Activated B cell treated with CpG ODN at 0.5 μM for 24 hours (primary cell): ENCODE data around the gene SMIM44. TPM values are rescaled to one million over a fixed set of nuclear protein-coding genes. Genes with fewer than 3 reads are reported as not detected.

ENCODE experiments used
- ATAC-seq: fragments of 200-7000 bp; cut with Tn5 transposase; one replicate; pipeline ENCODE4 v1.10.0; 2021; ENCODE audit warnings: low read depth, mild to moderate bottlenecking, moderate library complexity
- CTCF ChIA-PET: fragments of 350-600 bp; sonication (Branson Sonifier 250); formaldehyde crosslinking; loops from one replicate; lab custom pipeline; 2021; ENCODE audit warnings: antibody characterized with exemption; lab: Charles Lee
- POLR2A ChIA-PET: fragments of 350-600 bp; sonication (Branson Sonifier 250); formaldehyde crosslinking; loops from one replicate; lab custom pipeline; 2021; ENCODE audit warnings: antibody characterized with exemption; lab: Charles Lee
- DNase-seq: peaks from one replicate; pipeline ENCODE4 v3.0.0; 2022
- H3K27ac Mint-ChIP-seq: one replicate; pipeline ENCODE4 v1.8.0; 2020; ENCODE audit warnings: mixed read lengths
- H3K27me3 Mint-ChIP-seq: one replicate; pipeline ENCODE4 v1.8.0; 2021; ENCODE audit warnings: mixed read lengths
- H3K36me3 Mint-ChIP-seq: one replicate; pipeline ENCODE4 v1.8.0; 2021; ENCODE audit warnings: low read depth, mixed read lengths
- H3K4me1 Mint-ChIP-seq: one replicate; pipeline ENCODE4 v1.8.0; 2021; ENCODE audit warnings: mixed read lengths
- H3K4me3 Mint-ChIP-seq: one replicate; pipeline ENCODE4 v1.8.0; 2020; ENCODE audit warnings: mild to moderate bottlenecking, mixed read lengths
- H3K9me3 Mint-ChIP-seq: one replicate; pipeline ENCODE4 v1.8.0; 2020; ENCODE audit warnings: mixed read lengths
- CTCF ChIP-seq: fragments of 200-600 bp; IDR thresholded peaks from one replicate; pipeline ENCODE4 v1.8.0; 2022; ENCODE audit warnings: antibody characterized with exemption, mild to moderate bottlenecking
- intact Hi-C: fragments of 100-400 bp; cut with micrococcal nuclease; formaldehyde crosslinking; loops from one replicate; pipeline ENCODE4 v1.15.1; 2024
- total RNA-seq: library from RNA; stranded (reverse); gene quantifications from 2 replicates; pipeline ENCODE4 v1.2.3, GENCODE V29; 2022

Gene SMIM44
- total RNA-seq, 1 donor from 2014 or later = not detected

DNA sequence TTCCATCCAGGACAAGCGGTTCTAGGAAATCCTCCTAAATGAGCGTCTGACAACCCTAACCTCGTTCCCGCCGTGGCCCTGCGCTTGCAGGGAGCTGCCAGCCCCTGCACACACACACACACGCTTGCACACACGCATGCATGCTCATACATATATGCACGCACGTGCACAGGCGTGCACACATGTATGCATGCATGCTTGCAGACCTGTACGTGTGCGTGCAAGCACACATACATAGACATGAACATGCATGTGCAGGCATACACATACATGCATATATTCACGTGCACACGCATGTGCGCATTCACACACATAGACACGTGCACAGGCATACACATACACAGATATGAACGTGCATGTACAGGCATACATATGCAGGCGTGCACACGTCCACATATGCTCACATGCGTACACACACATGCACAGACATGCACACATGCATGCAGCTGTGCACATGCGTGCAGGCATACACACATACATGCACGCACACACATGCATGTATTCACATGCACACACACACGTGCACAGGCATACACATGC is 38.5 kb downstream of the SMIM44 start:
- Mint-ChIP-seq H3K4me3 (no peak overlapping the region), H3K36me3 (peaks cover 6% of the 10 kb centered on the region), H3K9me3 (no peaks in the 10 kb centered on the region), H3K27ac (no peak overlapping the region), H3K27me3 (no peaks in the 10 kb centered on the region), H3K4me1 (peaks cover 9% of the 10 kb centered on the region)
- ATAC-seq = no peak
- no peak for TF ChIP-seq CTCF
- POLR2A ChIA-PET = no interaction called here
- intact Hi-C loops = no loop called here
- CTCF ChIA-PET = no interaction called here
- DNase-seq = no peak

DNA sequence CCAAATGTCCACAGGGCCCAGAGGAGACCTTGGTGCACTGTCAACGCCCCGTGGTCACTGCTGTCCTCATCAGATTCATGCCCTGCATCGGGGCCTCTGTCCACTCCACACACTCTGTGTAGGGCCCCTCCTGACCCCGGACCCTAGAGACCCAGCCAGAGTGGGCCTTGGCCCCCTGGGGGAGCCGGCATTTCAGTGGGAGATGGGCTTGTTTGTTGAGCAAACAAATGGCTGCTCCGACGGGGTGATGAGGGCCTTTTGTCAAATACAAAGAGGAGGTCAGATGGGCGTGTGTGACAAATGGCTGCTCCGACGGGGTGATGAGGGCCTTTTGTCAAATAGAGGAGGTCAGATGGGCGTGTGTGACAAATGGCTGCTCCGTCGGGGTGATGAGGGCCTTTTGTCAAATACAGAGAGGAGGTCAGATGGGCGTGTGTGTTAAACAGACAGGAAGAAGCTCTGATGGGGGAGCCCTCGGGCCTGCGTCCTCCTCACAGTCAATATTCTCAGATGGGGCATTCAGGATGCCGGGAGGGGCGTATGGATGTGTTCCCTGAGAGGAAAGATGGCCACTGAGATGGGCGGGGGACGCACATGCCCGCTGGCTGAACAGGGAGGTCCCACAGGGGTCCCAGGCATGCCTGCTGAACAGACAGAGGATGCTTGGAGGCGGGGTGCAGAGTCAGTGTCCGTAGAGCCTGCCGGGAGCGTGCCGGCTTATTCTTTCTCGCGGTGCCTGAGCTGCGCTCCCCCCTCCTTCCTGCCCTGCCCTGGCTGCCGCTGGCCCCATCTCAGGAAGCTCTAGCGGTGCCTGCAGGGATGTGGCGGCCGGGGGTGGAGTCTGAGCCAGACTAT is 39.2 kb downstream of the SMIM44 start:
- no peak for TF ChIP-seq CTCF
- Mint-ChIP-seq H3K36me3 (peaks cover 4% of the 10 kb centered on the region), H3K4me1 (peaks cover 9% of the 10 kb centered on the region), H3K27me3 (no peaks in the 10 kb centered on the region), H3K9me3 (no peaks in the 10 kb centered on the region), H3K4me3 (no peak overlapping the region), H3K27ac (no peak overlapping the region)
- ChIA-PET CTCF (no interaction called here), POLR2A (interaction anchor here (0.6 kb wide), 2 partner anchors 14 to 676 kb away, joined by 3 to 6 read pairs; no protein-coding TSS in a partner anchor)
- intact Hi-C loops = no loop called here
- ATAC-seq (no peak), DNase-seq (no peak)

GRCh38 chr19:3442487-3443071 is 40.7 kb downstream of the SMIM44 start:
- no peak overlapping the region for H3K4me3 Mint-ChIP-seq
- H3K9me3 Mint-ChIP-seq = no peaks in the 10 kb centered on the region
- H3K27ac Mint-ChIP-seq = no peak overlapping the region
- ChIA-PET CTCF (no interaction called here), POLR2A (no interaction called here)
- intact Hi-C loops = no loop called here
- H3K27me3 Mint-ChIP-seq = no peaks in the 10 kb centered on the region
- ATAC-seq (no peak), DNase-seq (no peak)
- peaks cover 9% of the 10 kb centered on the region for H3K4me1 Mint-ChIP-seq
- H3K36me3 Mint-ChIP-seq = peaks cover 6% of the 10 kb centered on the region
- no peak for TF ChIP-seq CTCF

- no peak overlapping the region for H3K4me3 Mint-ChIP-seq
- intact Hi-C loops = no loop called here
- ATAC-seq (no peak), DNase-seq (no peak)
- peaks cover 6% of the 10 kb centered on the region for H3K36me3 Mint-ChIP-seq
- no peak for TF ChIP-seq CTCF
- no peak overlapping the region for H3K27ac Mint-ChIP-seq
- no peaks in the 10 kb centered on the region for H3K27me3 Mint-ChIP-seq
- POLR2A ChIA-PET = interaction anchor here (0.6 kb wide), 1 partner anchor 534 kb away, joined by 4 read pairs; no protein-coding TSS in a partner anchor
- peaks cover 9% of the 10 kb centered on the region for H3K4me1 Mint-ChIP-seq
- CTCF ChIA-PET = no interaction called here
- H3K9me3 Mint-ChIP-seq = no peaks in the 10 kb centered on the region
Measured at GRCh38 chr19:3441986-3442329, 41.3 kb downstream of the SMIM44 start.
